Brain microvascular endothelial cell (primary cell): Measurements from ENCODE around the gene SLAMF9.

Experiments
- DNase-seq: peaks from one replicate; pipeline ENCODE4 v3.0.0-alpha.2; 2020
- H3K27ac ChIP-seq: fragments of 250-450 bp; sonication (Bioruptor Pico); 2 replicates; pipeline ENCODE4 v1.5.1; 2020; ENCODE audit warnings: mild to moderate bottlenecking, moderate library complexity
- H3K27me3 ChIP-seq: fragments of 250-450 bp; sonication (Bioruptor Pico); replicated peaks from 2 replicates; pipeline ENCODE4 v1.5.1; 2020; ENCODE audit warnings: mild to moderate bottlenecking
- H3K36me3 ChIP-seq: fragments of 250-450 bp; sonication (Bioruptor Pico); replicated peaks from 2 replicates; pipeline ENCODE4 v1.5.1; 2020; ENCODE audit warnings: mild to moderate bottlenecking
- H3K4me3 ChIP-seq: 2 replicates; pipeline ENCODE4 v1.5.1; 2011; ENCODE audit warnings: low read depth, mild to moderate bottlenecking, control low read depth, low read length, moderate library complexity
- in situ Hi-C: cut with HindIII; loops from 2 replicates; pipeline ENCODE4 v1.10.0; 2017; ENCODE audit warnings: low sequenced_read_pairs, low pct_ligation_motif_present
- TF ChIP-seq, protein P1 (sequence below): IDR thresholded peaks from 2 replicates; pipeline ENCODE4 v1.5.1; 2011; ENCODE audit warnings: low read depth, mild to moderate bottlenecking, moderate library complexity, low read length, control low read depth, inconsistent platforms; ENCODE audit errors: missing control alignments

The SLAMF9 gene

DNA sequence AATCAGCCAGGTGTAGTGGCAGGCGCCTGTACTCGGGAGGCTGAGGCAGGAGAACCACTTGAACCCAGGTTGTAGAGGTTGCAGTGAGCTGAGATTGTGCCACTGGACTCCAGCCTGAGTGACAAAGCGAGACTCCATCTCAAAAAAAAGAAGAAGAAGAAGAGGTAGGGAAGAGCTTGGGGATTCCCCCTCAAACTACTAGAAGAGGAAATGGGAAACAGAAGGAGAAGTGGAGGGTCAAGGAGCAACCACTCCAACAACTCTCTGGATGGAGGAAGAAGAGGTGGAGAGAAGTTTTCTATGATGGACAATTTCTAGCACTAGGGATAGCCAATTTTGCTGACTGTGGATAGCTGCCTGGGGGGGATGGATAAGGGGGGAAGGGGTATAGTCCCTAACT is 14.9 kb upstream of the SLAMF9 start:
- Histone ChIP-seq H3K27me3 (no peaks in the 10 kb centered on the region), H3K4me3 (no peak overlapping the region), H3K27ac (no peak overlapping the region), H3K36me3 (no peaks in the 10 kb centered on the region)
- no peak for DNase-seq
- in situ Hi-C loops = no loop called here
- TF ChIP-seq, protein P1, sequence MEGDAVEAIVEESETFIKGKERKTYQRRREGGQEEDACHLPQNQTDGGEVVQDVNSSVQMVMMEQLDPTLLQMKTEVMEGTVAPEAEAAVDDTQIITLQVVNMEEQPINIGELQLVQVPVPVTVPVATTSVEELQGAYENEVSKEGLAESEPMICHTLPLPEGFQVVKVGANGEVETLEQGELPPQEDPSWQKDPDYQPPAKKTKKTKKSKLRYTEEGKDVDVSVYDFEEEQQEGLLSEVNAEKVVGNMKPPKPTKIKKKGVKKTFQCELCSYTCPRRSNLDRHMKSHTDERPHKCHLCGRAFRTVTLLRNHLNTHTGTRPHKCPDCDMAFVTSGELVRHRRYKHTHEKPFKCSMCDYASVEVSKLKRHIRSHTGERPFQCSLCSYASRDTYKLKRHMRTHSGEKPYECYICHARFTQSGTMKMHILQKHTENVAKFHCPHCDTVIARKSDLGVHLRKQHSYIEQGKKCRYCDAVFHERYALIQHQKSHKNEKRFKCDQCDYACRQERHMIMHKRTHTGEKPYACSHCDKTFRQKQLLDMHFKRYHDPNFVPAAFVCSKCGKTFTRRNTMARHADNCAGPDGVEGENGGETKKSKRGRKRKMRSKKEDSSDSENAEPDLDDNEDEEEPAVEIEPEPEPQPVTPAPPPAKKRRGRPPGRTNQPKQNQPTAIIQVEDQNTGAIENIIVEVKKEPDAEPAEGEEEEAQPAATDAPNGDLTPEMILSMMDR = no peak

DNA sequence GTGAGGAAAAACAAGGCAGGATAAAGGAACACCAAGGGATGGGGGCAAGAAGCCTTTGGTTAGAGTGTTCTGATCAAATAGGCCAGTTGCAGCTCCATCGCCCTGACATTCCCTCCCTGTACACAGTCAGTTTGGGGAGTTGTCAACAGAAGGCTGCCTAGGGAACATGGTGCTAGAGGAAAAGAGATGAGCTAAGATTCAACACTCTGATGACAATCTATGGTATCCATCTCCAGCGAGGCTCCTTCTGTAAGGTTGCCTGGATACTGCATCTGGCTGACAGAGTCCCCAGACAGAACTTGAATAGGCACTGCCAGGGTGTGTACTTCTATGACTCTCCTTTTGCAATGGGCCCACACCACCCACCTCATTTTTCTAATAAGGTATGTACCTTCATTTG is 11.2 kb upstream of the SLAMF9 start:
- TF ChIP-seq, protein P1 = no peak
- in situ Hi-C loops = no loop called here
- no peak overlapping the region for H3K27ac ChIP-seq
- no peaks in the 10 kb centered on the region for H3K36me3 ChIP-seq
- DNase-seq = no peak
- H3K4me3 ChIP-seq = no peak overlapping the region
- H3K27me3 ChIP-seq = peaks cover 2% of the 10 kb centered on the region

DNA sequence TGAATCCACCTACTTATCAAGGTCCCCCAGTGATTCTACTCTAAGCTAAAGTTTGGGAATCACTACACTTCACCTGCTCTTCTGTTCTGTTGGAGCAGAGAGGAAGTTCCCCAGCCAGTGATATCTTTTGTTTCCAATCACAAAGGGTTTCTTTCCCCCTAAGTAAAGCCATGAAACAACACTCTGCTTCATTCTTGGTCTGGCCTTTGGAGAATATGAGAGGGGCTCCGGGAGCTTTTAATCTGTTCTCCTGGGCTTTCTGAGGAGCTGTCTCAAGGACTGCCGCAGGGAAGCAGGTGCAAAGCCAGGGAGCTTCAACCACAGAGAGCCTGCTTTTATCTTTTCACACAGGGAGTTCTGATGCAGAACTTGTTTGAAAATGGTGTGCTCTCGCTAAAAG is 10.1 kb upstream of the SLAMF9 start:
- Histone ChIP-seq H3K4me3 (no peak overlapping the region), H3K27me3 (peaks cover 2% of the 10 kb centered on the region), H3K36me3 (no peaks in the 10 kb centered on the region), H3K27ac (no peak overlapping the region)
- TF ChIP-seq, protein P1 = no peak
- in situ Hi-C loops = no loop called here
- no peak for DNase-seq

DNA sequence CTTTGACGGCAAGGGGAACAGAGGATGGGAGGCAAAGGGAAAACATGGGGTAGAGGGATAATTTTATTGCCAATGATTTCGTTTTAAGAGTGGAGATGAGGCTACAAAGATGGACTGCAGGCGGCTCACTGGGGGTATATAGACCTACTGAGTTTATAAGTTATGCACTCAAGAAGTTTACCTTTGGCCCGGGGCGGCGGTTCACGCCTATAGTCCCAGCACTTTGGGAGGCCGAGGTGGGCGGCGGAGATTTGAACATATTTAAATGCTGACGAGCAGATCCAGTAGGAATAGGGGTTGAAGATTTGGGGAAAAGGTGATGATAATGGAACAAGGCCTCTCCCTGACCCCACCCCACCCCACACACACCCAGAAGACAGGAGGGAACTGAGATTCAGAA is 8.1 kb upstream of the SLAMF9 start:
- H3K4me3 ChIP-seq = no peak overlapping the region
- H3K27ac ChIP-seq = no peak overlapping the region
- H3K36me3 ChIP-seq = no peaks in the 10 kb centered on the region
- TF ChIP-seq, protein P1 = no peak
- in situ Hi-C loops = no loop called here
- DNase-seq = no peak
- peaks cover 2% of the 10 kb centered on the region for H3K27me3 ChIP-seq

DNA sequence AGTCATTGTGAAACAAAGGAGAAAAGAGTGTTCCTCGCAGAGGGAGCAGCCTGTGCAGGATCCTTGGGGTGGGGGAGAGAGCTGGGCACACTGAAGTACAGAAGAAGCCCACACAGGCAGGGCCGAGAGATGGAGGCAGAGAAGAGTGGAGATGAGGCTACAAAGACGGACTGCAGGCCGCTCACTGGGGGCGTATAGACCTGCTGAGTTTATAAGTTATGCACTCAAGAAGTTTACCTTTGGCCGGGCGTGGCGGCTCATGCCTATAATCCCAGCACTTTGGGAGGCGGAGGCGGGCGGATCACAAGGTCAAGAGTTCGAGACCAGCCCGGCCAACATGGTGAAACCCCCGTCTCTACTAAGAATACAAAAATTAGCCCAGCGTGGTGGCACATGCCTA is 7.6 kb upstream of the SLAMF9 start:
- Histone ChIP-seq H3K27ac (no peak overlapping the region), H3K36me3 (no peaks in the 10 kb centered on the region), H3K27me3 (peaks cover 2% of the 10 kb centered on the region), H3K4me3 (no peak overlapping the region)
- TF ChIP-seq, protein P1 = no peak
- DNase-seq = no peak
- in situ Hi-C loops = no loop called here

DNA sequence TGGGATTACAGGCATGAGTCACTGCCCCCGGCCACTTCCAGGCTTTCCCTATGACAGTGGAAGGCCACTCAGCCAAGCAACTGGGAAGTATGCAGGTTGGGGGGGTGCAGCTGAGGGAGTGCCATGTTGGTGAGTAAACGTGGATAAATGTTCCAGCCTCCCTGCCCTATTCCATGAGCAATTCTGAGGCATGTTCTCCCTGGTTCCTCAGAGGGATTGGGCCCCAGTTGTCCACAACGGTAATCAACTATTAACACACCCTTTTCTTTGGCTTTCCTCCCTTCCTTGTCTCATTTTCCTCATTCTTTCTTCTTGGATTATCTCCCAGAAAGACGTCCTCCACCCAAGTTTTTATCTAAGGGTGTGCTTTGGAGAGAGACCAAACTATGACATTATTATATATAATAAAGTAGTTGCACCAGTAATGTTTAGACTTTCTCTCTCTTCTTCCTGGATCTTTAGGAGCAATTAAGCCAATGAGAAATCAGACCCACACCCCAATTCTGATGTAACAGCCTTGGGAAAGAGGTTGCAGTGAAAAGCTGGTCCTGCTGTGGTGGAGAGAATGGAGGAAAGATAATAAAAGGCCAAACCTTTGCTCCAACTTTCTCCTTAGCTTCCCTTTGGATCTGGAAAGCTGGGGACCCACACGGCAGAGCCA is 6.8 kb upstream of the SLAMF9 start:
- Histone ChIP-seq H3K27ac (no peak overlapping the region), H3K27me3 (peaks cover 2% of the 10 kb centered on the region), H3K4me3 (no peak overlapping the region), H3K36me3 (no peaks in the 10 kb centered on the region)
- in situ Hi-C loops = no loop called here
- TF ChIP-seq, protein P1 = no peak
- peak; percentile 7 for DNase-seq
